HG03460 (cell line): ENCODE results near the gene SPON1.
"Not testable (repeated sequence)": the region's sequence is repeated elsewhere in the genome, so short reads cannot be mapped to it uniquely, and the experiment has no call there.

ENCODE experiments used
- ATAC-seq: cut with Tn5 transposase; IDR thresholded peaks from one replicate; pipeline ENCODE4 v1.9.1; 2021; ENCODE audit not compliant: unreplicated experiment

Gene SPON1

DNA sequence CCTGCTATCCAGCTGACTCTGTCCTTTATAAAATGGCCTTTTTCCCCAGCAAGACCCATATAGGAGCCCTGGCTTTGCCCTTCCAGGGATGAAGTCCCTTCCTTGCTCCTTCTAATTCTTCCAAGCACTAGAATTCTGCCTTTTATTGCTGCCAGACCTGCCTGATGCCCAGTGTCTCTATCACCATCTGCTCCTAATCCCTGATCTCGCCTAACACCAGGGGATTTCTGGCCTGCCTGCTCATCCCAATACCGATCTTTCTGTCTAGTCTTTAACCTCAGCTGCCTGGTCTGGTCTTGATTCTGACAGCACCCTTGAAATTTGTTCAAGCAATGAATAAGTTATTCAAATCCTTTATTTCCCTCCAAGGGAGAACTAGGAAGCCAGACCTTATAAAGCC is 150.2 kb downstream of the SPON1 start:
- ATAC-seq = no peak

DNA sequence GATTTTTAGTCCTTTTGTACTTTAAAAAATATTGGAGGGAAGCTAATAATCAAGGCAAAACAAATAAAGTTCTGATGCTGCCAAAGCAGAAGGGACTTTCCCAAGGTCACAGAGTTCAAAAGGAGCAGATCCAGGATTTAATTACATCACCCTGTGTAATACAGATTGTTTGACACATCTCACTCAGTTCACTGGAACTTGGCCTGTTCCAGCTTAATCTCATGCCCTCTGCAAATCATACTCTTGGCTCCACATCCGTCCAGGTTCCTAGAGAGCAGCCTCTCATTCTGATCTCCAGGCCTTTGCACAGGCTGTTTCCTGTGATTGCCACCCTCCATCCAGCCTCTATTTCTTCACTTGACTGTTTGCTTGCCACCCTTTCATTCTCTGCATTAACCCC is 151.7 kb downstream of the SPON1 start:
- no peak for ATAC-seq

DNA sequence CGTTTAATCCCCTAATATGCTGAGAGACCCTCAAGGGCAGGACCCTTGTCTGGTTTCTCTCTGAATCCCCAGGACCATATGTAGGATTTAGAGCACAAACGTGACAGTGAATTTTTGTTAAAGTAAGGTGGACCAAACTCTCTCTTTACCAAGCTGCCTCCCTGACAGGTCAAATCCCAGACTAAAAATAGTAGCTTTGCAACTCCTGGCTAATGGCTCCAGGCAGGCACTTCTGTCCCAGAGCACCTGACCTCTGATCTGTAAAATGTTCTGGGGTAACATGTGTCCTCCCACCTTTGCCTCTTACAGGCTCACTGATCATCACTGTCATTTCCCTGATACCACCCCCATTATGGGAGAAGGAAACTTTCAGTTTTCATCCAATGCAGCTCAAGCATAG is 152.3 kb downstream of the SPON1 start:
- ATAC-seq = no peak

DNA sequence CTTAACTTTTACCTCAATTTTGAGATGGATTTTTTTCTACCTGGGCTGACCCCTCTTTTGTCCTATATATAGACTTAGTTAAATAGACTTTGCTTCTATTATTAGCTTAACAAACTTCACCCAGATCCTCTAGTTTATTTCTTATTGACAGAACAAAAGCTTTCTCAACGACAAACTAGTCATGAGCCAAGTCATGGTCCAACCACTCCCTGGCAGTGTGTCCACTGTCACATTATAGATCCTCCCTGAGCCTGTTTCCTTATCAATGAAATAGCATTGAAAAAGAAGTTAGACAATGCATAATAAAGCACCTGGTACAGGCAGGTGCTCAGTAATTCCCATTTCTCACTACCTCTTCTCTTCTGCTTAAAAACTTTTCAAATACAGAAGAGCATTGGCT is 155.1 kb downstream of the SPON1 start:
- no peak for ATAC-seq

DNA sequence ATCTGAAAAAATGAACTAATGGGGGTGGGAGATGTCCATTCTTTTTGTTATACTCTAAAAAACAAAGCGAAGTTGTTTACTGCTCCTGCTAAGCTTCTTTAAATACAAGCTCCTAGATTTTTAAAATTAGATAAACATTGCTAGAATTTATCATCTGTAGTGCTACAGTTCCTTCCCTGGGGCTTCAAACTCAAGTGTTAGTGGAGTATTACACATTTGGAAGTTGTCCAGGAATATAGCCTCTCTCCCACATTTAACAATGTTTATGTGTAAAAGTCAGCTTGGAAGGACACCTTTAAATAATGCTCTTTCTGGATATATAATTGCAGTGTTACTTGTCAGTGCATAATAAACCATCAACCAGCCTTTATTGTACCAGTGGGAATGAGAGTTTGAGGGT is 155.5 kb downstream of the SPON1 start:
- no peak for ATAC-seq

DNA sequence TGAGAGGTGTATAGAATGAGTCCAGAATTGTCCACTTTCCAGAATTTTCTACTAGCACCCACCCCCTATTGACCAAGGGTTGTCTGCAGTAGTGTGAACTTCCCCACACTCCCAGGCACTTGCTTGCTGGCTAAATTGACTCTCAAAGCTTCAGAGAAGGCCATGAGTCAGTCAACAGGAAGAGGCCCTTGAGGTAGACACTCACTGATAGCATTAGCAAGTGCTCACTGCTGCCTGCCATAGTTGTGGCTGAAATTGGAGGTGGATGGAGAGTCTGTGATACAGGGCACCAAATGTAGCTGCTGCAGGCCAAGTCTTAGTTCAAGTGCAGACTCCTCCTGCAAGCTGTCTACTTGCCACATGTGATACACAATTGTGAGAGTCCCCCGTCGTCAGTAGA is 156.8 kb downstream of the SPON1 start:
- no peak for ATAC-seq

DNA sequence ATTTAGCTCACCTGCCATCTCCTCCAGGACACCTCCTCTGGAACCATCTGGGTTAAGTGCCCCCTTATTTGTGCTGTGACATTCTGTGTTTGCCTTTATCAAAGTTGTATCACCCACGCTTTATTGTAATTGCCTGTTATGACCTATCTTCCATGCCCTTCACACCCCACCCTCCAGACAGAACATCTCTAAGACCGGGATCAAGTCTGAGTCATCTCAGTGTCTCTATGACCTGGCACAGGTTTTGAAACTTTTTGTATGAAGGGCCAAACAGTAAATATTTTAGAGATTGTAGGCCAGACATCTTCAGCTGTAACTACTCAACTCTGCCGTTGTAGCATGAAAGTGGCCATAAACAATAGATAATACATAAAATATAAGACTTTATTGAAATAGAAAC is 161.8 kb downstream of the SPON1 start:
- no peak for ATAC-seq

DNA sequence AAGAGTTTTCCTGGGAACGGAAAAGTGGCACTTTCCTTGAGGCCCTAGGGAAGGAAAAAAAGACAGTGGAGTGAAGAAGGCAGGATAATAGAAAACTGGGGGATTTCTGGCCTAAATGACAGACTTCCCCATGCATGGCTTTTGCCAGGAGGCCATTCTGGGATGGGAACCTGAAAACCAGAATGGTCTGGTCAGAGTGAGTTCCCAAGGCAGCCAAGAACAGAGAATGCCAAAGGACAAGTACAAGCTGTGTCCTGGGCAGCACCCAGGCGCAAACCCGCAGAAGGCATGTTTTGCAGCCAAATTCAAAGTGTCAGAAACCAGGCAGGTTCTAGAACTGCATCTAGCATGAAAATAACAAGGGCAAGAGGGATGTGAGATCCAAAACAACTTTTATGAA is 162.4 kb downstream of the SPON1 start:
- no peak for ATAC-seq

DNA sequence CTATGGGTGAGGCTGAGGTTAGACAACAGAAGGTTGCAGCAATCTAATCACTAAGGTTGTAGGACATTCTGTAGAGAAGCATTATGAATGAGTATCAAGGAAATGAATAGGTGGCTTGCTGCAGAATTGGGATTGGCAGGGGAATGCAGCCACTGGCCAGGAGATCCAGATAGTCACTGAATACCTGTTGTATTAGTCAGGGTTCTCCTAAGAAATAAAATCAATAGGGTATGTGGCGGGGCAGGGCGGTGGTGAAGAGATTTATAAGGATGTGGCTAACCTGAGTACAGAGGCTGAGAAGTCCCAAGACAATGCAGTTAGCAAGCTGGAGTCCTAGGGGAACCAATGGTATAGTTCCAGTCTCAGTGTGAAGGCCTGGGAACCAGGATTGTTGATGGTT is 163.0 kb downstream of the SPON1 start:
- no peak for ATAC-seq

DNA sequence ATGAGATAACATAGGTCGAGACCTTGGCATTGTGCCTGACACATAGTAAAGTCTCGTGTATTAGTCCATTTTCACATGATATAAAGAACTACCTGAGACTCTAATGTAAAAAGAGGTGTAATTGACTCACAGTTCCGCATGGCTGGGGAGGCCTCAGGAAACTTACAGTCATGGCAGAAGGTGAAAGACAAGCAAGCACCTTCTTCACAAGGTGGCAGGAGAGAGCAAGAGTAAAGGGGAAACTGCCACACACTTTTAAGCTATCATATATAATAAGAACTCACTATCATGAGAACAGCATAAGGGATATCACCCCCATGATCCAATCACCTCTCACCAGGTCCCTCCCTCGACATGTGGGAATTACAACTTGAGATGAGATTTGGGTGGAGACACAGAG is 165.2 kb downstream of the SPON1 start:
- no peak for ATAC-seq

DNA sequence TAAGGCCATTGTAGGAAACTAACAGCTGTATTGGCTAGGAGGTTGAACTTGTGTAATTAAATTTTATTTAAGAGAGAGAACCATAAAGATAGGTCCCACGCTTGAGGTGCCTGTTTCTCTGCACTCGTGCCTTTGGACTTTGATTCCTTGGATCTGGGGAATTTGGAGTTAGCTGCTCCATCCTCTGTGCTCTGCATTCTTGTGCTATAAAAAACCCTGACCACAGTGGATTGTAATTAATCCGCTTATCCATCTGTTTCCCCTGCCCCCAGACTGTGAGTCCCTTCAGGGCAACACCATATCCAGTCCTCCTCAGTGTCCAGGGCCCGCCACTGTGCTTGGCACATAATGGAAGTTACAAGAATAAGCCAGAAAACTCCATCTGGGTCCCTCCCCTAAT is 169.8 kb downstream of the SPON1 start:
- ATAC-seq = no peak

DNA sequence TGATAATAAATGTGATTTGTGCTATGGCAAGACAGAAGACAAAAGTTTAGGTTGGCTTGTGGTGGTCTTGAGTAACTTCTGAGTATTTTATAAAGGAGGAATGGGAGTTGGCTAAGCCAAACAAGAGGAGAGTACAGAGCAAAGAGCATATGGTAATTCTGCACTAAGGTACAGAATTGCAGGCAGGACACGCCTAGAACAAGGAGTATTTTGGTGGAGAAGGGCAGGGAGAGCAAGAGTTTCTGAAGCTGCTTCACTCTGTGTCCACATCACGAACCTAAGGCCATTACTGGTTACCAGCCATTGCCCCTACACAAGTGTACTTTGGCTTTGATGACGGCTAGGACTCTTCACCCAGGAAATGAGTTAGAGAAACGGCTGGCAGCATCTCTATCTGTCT is 170.9 kb downstream of the SPON1 start:
- ATAC-seq = no peak

DNA sequence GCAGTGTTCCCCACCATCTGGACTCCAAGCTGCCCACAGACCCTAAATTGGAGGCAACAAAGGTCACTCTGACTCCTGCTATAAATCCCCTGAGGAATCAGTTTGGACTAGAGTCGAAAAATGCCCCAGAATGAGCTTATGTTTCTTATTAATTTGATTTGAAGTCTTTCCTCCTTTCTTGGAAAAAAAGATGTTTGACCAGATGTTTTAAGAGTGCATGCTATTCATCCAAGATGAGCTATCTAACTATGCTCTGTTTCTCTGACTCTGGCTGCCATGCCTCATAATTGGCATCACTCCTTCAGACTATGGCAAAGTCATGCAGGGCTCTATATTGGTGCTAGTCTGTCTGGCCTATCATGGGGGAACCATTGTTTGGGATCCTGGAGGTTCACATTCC is 174.0 kb downstream of the SPON1 start:
- ATAC-seq = no peak

DNA sequence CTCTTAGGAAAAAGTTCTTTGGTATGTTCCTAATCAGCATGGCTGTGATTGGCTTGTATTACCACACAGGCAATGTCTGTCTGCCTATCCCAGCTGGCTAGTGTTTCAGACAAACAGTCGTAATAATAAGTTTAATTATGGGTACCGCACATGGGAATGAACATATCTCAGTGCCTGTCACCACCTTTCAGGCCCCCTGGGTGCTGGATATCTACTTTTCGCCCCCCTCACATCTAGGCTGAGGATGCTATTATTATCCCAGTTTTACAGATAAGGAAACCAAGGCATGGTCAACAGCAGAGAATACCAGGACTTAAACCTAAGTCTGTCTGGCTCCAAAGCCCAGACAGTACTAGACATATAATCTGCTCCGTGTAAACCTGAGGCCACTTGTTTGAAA is 174.8 kb downstream of the SPON1 start:
- ATAC-seq = no peak

DNA sequence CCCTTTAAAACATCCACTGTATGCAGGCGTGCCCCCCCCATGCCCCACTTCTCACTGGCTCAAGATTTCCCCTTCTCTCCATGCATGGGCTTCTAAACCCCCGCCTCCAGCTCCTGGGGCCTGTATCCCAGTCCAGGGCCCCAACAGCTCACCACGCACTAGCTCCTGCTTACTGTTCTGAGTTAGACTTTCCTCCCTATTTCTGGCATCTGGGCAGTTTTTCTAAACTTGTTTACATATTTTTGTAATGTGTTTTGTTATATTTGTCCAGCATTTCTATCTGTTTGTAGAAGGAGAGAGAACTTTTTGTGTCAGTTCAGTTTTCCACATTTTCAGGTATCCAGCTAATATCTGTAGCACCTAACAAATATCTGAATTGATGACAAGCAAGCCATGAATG is 178.5 kb downstream of the SPON1 start:
- ATAC-seq = no peak

DNA sequence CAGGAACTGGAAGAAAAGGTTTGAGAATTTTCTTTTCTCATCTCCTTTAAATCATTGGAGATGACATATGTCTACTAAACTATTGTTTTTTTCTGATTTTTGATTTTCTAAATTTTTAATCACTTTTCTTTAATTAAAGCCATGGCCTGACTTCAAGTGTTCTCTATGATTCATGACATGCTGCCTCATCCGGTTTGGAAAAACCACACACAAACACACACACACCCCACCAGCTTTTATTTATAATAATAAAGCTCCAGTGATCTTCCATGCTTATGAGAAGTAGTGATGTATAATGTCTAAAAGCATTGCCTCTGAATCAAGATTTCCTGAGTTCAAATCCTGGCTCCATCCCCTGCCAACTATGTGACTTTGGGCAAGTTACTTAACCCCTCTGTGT is 179.2 kb downstream of the SPON1 start:
- ATAC-seq = no peak

DNA sequence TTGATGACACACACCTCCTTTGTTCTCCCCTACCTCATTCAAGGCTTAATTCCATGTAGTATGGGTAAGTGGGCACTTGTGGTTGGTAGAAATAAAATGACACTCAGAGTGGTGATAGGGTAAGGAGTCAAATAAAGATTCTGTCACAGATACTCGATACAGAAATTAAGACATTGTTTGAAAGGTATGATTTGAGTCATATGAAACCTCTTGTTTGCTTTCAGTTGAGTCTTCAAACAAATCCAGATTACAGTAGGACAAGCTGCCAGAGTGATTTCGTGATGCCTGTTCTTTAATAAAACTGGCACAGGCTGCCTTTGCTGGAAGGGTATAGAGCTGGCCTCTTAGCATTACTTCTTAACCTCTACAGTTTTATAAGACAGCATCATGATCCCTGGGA is 182.4 kb downstream of the SPON1 start:
- no peak for ATAC-seq

DNA sequence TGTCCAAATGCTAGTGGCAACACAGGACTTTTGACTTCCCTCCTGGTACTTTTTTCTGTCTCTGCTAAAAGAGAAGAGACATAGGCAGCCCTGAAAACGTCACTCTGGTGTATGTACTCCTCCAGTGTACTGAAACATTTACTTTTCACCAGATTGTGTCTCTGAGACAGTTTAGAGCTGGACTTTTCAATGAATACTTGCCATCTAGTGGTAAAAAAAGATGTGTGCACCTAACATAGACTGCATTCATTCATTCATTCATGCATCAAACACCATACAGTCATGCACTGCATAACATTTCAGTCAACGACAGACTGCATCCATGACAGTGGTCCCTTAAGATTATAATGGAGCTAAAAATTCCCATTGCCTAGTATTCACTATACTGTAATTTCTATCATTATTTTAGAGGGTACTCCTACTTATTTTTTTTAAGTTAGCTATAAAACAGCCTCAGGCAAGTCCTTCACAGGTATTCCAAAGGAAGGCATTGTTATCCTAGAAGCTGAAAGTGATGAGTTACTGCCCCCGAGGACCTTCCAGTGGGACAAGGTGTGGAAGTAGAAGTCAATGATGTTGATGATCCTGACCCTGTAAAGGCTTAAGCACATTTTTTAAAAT is 186.2 kb downstream of the SPON1 start:
- ATAC-seq = no peak

DNA sequence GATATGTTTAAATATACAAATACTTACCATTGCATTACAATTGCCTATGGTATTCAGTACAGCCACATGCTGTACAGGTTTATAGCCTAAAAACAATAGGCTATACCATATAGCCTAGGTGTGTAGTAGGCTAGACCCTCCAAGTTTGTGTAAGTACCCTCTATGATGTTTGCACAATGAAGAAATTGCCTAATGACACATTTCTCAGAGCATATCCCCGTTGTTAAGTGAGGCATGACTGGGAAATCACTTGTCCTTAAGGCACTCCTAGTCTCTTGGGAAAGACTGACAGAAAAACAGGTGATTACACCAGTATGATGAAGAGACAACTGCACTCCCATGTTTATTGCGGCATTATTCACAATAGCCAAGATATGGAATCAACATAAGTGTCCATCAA is 187.2 kb downstream of the SPON1 start:
- ATAC-seq = no peak

DNA sequence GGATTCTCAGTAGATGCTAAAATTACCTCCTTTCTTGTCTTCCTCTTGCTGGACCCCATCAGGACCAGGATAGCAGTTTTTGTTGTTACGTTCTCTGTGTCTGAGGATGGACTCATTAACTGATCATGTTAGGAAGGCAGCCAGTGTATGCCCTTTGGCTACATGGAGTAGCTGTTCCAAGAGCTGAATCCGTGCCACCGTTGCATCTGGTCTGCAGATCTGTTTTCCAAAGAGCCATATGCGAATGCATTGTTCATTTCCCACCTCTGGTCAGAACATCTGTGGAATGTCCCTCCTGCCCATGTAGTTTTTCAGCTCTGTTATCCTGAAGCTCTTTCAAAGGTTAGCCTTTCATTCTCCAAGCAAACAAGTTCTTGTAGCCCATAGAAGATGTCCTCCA is 188.4 kb downstream of the SPON1 start:
- no peak for ATAC-seq

DNA sequence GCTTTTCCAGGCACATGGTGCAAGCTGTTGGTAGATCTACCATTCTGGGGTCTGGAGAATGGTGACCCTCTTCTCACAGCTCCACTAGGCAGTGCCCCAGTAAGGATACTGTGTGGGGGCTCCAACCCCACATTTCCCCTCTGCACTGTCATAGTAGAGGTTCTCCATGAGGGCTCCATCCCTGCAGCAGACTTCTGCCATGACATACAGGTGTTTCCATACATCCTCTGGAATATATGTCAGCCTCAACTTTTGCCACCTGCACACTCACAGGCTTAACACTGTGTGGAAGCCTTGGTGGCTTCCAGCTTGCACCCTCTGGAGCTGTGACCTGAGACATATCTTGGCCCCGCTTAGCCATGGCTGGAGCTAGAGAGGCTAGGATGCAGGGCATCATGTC is 191.6 kb downstream of the SPON1 start:
- not testable (repeated sequence) for ATAC-seq

DNA sequence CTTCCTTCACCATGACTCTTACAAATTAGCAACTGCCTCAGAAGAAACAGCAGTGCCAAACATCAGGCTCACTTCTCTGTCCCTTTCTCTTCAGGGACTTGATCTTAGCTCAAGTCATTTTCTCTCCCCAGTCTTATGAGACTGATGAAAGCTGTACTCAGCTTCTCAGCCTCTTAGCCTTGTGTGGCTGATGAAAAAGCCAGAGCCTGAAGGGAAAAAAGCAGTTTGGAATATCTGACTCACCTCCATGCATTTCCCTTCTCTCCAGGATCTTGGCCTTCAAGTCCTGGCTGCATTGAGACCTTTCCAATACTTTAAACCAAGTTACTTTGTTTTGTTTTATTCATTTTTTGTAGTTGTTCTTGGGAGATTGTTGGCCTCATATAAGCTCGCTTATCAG is 195.9 kb downstream of the SPON1 start:
- ATAC-seq = no peak

DNA sequence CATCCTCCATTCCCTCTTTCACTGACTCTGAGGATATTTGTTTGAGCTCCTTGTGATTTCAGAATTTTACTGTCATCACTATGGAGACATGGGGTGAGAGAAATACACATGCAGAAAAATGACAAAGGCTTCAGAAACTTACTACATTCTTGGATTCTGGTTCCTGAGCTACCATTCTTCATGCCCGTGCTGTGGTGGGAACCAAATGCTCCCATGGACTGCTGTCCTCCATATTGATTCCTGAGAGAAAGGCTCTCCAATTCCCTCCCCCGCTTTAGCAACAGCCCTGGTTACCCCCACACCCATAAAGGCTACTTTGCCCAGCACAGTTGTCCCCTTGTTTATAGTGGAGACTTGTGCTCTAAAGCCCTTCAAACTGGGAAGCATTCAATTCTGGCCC is 201.1 kb downstream of the SPON1 start:
- no peak for ATAC-seq

DNA sequence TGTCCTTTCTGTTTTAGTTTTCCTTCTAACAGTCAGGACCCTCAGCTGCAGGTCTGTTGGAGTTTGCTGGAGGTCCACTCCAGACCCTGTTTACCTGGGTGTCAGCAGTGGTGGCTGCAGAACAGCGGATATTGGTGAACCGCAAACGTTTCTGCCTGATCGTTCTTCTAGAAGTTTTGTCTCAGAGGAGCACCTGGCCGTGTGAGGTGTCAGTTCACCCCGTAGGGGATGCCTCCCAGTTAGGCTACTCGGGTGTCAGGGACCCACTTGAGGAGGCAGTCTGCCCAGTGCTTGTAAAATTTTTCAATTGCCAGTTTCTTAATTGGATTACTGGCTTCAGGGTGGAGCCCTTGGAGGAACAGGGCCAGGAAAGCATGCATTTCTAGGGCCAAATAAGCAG is 211.2 kb downstream of the SPON1 start:
- ATAC-seq = not testable (repeated sequence)
